HepG2 (cell line): ENCODE data around the gene ANKRD52. TPM values are rescaled to one million over a fixed set of nuclear protein-coding genes. Genes with fewer than 3 reads are reported as not detected.

Source experiments
- FIP1L1 ChIP-seq: fragments of 200-400 bp; formaldehyde crosslinking; IDR thresholded peaks from 2 replicates; pipeline ENCODE4 v1.6.1; 2018; ENCODE audit warnings: low read depth, mild to moderate bottlenecking, low read length, moderate library complexity, borderline replicate concordance; ENCODE audit not compliant: insufficient read depth
- HIVEP1 ChIP-seq: sonication (generic); formaldehyde crosslinking; IDR thresholded peaks from 2 replicates; pipeline ENCODE4 v1.4.0; 2020; ENCODE audit warnings: mild to moderate bottlenecking, missing genetic modification reagents
- KDM5A ChIP-seq: fragments of 200-600 bp; sonication (generic); IDR thresholded peaks from 2 replicates; pipeline ENCODE4 v1.7.0; 2018; ENCODE audit warnings: antibody characterized with exemption, mild to moderate bottlenecking, low read length, borderline replicate concordance
- LRRFIP1 ChIP-seq: sonication (generic); formaldehyde crosslinking; conservative IDR thresholded peaks from 2 replicates; pipeline ENCODE4 v1.4.0; 2020; ENCODE audit warnings: missing genetic modification reagents
- TRAFD1 ChIP-seq: sonication (generic); formaldehyde crosslinking; IDR thresholded peaks from 2 replicates; pipeline ENCODE4 v1.5.1; 2020; ENCODE audit warnings: missing genetic modification reagents, mild to moderate bottlenecking, borderline replicate concordance
- WIZ ChIP-seq: sonication (generic); formaldehyde crosslinking; IDR thresholded peaks from 2 replicates; pipeline ENCODE4 v1.5.1; 2020; ENCODE audit warnings: mild to moderate bottlenecking, missing genetic modification reagents
- ZNF335 ChIP-seq: sonication (generic); formaldehyde crosslinking; IDR thresholded peaks from 2 replicates; pipeline ENCODE4 v1.4.0; 2020; ENCODE audit warnings: missing genetic modification reagents
- ZNF619 ChIP-seq: sonication (generic); formaldehyde crosslinking; IDR thresholded peaks from 2 replicates; pipeline ENCODE4 v1.4.0; 2020; ENCODE audit warnings: mild to moderate bottlenecking, missing genetic modification reagents
- ZNF879 ChIP-seq: sonication (generic); formaldehyde crosslinking; IDR thresholded peaks from 2 replicates; pipeline ENCODE4 v1.8.1; 2023; ENCODE audit warnings: missing genetic modification reagents
- polyA plus RNA-seq, 8 experiments: library from polyadenylated mRNA; depleted of rRNA in 3 of 8; stranded (reverse) in 7 of 8; unstranded in 1 of 8; fragments of >200 nt; fragmentation: Illumina TruSeq in 4 of 8; extraction: Trizol in 4 of 8; gene quantifications; 2 replicates each; pipeline versions ENCODE4 v1.2.1 to v1.2.3, GENCODE V29; 2011 to 2016; ENCODE audit warnings: low read depth in 4 of 8, missing spikeins in 1 of 8, mixed read lengths in 1 of 8; ENCODE audit not compliant: insufficient read depth in 1 of 8
- total RNA-seq, 5 experiments: library from RNA; depleted of rRNA; stranded (reverse); fragments of >200 nt; fragmentation: Illumina TruSeq; extraction: Trizol; gene quantifications; 2 replicates each; pipeline ENCODE4 v1.2.3, GENCODE V29; 2016; ENCODE audit warnings: low read depth in 1 of 5

The ANKRD52 gene
- total and polyA plus RNA-seq, 2 of the 13 experiments (the other 11 are each of a cell fraction or from before 2014, with no cell fraction given): 7.8 to 9.2 TPM

GRCh38 chr12:56257491-56258067 lies 605 bp downstream of the ANKRD52 start (continued):
- TF ChIP-seq LRRFIP1 (CRISPR knock-in tag): no peak
- no peak for TF ChIP-seq ZNF335 (CRISPR knock-in tag)
- TF ChIP-seq HIVEP1 (CRISPR knock-in tag): 0 out of 2 replicates have a peak, but pooled peaks have one; percentile 2
- TF ChIP-seq ZNF619 (CRISPR knock-in tag): peak; percentile 25; the same call in 1 of the 2 replicates
- 0 out of 2 replicates have a peak, but pooled peaks have one; percentile 36 for TF ChIP-seq TRAFD1 (CRISPR knock-in tag)
- TF ChIP-seq WIZ (CRISPR knock-in tag): 0 out of 2 replicates have a peak, but pooled peaks have one; percentile 20
- 0 out of 2 replicates have a peak, but pooled peaks have one; percentile 28 for TF ChIP-seq KDM5A
- no peak for TF ChIP-seq FIP1L1
- TF ChIP-seq ZNF879 (CRISPR knock-in tag): 0 out of 2 replicates have a peak, but pooled peaks have one; percentile 13
